Skin epidermis (tissue), 12 donors: ENCODE measurements around the gene MRE11.
"Not testable (repeated sequence)": the region's sequence is repeated elsewhere in the genome, so short reads cannot be mapped to it uniquely, and the experiment has no call there.

Experiments
- H3K27ac ChIP-seq, 21 experiments: fragments of 200-600 bp; sonication (generic) in 11 of 21; one replicate each; pipeline ENCODE4 v1.5.0; 2020; ENCODE audit warnings: mild to moderate bottlenecking in 3 of 21, inconsistent platforms in 2 of 21, moderate library complexity in 2 of 21
- H3K4me3 ChIP-seq, 7 experiments: fragments of 200-600 bp; sonication (generic) in 2 of 7; one replicate each; pipeline ENCODE4 v1.5.0; 2020; ENCODE audit warnings: inconsistent platforms in 2 of 7, mild to moderate bottlenecking in 2 of 7, moderate library complexity in 1 of 7

MRE11 gene

DNA sequence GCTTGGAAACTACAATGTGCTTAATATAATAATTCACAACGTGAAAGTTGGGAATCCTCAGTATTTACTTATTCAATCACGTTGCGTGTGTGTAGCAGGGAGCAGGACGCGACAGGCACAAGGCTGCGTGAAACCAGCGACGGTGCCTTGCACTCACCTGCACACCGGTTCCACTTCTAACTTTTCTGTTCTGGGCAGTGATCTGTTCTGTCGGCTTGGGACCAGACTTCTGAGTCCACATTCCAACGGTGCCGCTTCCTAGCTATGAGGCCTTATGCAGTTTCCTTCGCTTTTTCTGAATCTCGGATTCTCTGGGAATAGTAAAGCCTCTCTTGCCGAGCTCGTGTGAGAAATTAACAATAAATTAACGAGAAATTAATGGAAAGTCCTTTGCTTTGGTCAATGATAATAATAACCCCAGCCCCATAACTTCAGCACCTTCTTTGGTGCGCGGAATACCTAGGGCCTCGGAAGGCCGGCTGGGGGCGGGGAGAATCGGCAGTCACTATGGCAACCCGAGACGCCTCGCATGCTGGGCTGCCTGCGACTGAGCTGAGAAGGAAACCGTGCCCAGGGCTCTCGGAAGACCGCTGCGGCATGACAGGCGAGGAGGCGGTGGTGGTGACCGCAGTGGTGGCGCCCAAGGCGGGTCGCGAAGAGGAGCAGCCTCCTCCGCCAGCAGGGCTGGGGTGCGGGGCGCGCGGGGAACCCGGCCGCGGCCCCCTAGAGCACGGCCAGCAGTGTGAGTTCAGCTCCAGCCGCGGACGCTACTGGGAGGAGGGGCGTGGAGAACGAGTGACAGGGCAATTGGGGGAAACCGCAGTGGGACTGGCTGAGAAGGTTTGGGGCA lies 18.5 kb upstream of the MRE11 start, which contains the start of gene C11orf97:
Gene C11orf97 (plus strand): TSS at position 530 of the 850 bp plus-strand sequence. CDS start 68 bp downstream, at position 598.
- Histone ChIP-seq H3K4me3 (peak within 1 kb of the TSS; percentile 23 to 51 (median 30)), H3K27ac (peak within 1 kb of the TSS in 2 of 21 experiments; percentile 21 to 69)

DNA sequence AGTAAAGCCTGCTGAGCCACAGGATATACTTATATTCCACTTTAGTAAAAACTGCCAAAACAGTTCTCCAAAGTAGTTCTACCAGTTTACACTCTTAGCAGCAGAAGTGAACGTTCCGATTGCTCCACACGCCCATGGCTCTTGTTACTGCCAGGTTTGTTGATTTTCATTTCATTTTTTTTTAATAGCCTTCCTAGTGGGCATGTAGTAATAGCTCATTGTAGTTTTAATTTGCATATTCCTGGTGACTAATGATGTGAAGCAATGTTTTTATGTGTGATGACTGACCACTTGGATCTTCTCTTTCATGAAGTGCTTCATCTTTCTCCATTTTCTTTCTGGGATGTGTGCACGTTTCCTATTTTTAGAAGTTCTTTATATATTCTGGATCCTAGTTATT lies 13.8 kb upstream of the MRE11 start:
- H3K27ac ChIP-seq: no peak overlapping the region
- no peak overlapping the region for H3K4me3 ChIP-seq

DNA sequence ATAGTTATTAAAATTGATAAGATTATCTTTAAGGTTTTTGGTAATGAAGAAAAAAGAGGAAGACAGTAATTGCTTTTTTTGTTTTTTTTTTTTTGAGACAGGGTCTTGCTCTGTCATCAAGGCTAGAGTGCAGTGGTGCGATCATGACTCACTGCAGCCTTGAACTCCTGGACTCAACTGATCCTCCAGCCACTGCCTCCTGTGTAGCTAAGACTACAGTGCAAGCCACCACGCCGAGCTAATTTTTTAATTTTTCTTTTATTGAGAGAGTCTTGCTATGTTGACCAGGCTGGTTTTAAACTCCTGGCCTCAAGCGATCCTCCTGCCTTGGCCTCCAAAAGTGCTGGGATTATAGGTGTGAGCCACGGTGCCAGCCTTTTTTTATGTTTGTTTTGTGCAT lies 12.9 kb upstream of the MRE11 start:
- H3K4me3 ChIP-seq: not testable (repeated sequence)

DNA sequence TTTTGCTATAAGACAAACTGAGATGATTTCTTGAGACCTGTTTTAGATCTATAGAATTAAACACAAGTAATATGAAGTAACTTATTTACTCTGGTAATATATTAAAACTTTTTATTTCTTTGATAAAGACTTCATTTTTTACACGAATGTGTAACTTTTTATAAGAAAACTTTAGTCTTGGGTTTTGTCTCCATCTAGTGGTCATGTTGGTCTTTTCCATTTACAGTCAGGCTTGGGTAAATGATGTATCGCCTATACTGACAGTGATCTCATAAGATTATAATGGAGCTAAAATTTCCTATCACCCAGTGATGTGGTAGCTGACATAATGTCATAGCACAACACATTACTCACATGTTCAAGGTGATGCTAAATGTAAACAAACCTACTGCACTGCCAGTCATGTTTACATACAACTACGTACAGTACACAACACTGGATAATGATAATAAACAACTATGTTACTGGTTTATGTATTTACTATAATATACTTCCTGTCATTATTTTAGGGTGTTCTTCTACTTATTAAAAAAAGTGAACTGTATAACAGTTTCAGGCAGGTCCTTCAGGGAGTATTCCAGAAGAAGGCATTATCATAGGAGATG lies 11.1 kb upstream of the MRE11 start:
- no peak overlapping the region for H3K4me3 ChIP-seq
- no peak overlapping the region for H3K27ac ChIP-seq

More for the DNA sequence above, 12.9 kb upstream of the MRE11 start:
- H3K27ac ChIP-seq: not testable (repeated sequence)

DNA sequence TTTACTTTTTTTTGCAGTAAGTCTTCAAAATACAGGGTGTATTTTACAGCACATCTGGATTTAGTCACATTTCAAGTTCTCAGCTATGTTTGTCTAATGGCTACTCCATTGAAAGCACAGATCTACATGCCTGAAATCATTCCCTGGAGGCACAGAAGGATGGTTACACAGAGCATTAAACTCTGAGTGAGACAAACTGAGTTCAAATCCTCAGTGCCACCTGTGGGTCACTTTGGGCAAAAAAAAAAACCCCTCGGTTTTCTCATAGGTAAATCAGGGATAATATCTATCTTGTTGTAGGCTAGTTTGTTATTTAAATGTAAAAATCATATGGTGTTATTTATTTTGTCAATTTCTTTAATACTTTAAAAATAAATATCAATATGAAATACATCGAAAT lies 7.9 kb upstream of the MRE11 start:
- Histone ChIP-seq H3K27ac (no peak overlapping the region), H3K4me3 (no peak overlapping the region)

DNA sequence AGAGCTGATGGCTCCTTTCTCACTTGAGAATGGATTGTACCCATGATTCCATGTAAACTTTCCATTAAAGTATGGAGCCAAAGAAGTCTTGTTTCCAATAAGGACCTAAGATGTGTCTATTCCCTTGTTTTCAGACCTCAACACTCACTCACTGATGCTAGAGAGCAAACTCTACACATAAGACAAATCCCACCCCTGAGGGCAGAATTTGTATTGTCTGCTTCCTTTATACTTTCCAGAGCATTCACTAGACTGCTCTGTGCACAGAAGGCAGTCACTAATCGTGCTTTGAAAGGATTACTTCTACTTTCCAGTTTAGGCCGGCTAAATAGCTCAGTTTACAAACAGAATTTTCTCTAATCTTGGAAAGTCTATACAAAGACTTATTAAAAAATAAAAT lies 6.5 kb upstream of the MRE11 start:
- Histone ChIP-seq H3K4me3 (no peak overlapping the region), H3K27ac (no peak overlapping the region)

DNA sequence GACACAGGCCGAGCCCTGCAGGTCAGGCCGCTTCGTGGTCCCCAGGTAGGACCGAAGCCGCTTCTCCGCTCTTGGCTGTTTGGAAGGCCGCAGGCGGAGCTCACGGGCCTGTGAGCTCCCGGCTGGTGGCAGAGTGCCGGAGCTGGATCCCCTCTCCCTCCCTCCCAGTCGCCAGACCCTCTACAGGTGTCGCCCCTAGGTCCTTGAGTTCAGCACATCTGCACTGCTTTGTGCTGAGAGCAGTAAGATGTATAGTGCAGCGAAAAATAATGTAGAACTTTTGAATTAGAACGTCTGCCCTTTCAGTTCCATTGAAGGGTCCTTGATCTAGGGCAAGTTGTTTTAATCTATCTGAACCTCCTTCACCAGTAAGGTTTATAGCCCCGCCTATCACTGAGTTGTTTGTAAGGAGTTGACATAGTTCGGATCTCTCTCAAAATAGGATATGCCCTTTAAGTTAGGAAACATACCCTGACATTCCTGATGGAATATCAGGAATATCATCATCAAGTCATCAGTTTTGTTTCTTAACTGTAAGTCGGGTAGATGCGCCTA lies 559 bp upstream of the MRE11 start:
- H3K27ac ChIP-seq: peak overlapping the region; percentile 56 to 92 (median 85)
- H3K4me3 ChIP-seq: peak overlapping the region; percentile 53 to 98 (median 86)

DNA sequence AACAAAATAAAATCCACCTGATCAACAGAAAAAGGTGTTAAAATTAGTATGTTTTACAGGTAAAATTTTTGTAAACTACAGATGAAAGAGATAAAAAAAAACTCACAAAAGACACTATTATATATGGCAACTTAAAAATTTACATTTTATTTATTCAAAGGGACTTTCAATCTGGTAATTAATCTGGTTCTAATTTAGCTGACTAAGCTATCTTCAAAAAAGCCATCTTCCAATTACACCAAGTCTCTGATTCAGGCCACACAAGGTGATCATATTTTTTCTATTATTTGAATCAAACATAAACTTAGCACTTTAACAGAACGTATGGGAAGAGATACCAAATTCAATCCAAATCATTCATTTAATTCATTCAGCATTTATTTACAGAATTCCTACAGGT lies 7.6 kb downstream of the MRE11 start:
- Histone ChIP-seq H3K4me3 (no peak overlapping the region), H3K27ac (no peak overlapping the region)

DNA sequence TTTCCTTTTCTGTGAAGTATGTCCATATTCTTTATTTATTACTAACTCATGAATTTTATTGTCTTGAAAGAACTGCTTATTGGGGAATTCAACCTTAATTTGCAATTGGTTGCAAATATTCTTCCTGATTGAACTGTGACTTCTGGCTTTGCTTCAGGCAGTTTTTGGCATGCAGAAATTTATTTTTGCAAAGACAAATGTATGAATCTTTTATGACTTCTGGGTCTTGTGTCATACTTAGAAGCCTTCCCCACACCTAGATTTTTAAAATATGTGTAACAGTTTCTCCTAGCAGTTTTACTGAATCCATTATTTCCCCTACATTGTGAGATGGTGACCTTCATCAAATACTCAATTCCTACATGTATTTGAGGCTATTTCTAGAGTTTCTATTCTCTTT lies 12.3 kb downstream of the MRE11 start:
- no peak overlapping the region for H3K27ac ChIP-seq

DNA sequence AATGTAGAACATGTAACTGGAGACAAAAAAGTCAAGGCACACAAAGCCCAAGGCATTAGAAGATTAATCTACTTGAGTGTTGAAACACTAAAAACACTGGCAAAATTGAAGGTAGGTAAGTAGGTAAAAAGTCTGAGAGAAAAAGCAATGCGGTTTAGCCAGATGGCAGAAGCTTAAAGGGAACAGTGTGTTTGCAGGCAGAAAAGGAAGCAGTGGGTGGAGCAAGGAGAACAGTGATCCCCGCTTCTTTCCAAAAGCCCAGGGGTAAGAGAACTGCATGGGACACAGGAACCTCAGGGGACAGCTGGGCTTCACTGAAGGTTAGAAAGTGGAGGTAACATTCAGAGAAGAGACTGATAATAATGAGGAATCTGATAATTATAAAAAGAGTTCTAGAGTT lies 16.0 kb downstream of the MRE11 start:
- Histone ChIP-seq H3K4me3 (no peak overlapping the region), H3K27ac (no peak overlapping the region)

More for the DNA sequence above, 12.3 kb downstream of the MRE11 start:
- no peak overlapping the region for H3K4me3 ChIP-seq

DNA sequence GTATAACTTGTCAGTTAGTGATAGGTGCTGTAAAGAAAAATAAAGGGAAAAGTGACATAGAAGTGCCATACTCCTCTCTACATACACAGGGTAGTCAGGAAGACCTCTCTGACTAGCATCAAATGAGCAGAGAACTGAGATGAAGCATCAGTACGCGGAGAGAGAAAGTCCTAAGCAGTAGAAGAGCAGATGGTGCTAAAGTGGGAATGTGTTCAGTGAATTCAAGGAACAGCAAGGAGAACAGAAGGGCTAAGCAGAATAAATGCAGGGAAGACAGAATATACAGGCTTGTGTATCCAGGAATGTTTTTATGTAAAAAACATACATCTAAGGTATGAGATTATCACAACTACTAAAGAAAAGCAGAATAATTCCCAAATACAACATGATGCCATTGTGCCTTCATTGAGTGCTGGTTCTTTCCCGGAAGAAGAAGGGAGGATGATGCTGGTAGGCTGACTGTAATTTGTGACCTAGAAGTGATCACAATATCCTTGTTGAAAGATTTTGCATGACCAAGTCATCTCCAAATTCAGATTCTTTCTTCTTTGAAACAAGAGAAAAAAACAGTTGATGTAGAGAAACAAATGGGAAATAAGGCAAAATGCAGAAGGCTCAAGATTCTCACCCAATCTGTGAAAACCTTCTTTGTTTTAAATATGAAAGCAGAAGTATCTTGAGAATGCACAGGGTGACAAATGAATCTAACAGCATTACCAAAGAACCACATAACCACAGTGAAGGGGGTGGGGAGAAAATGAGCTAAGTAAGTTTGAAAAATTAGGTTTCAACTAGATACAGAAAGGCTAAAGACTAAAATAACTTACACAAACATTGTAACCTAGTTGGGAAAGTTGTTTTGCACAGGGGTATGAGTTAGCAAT lies 20.5 kb downstream of the MRE11 start:
- Histone ChIP-seq H3K4me3 (no peak overlapping the region), H3K27ac (peak overlapping the region in 3 of 21 experiments; percentile 0 to 55 (median 47))

DNA sequence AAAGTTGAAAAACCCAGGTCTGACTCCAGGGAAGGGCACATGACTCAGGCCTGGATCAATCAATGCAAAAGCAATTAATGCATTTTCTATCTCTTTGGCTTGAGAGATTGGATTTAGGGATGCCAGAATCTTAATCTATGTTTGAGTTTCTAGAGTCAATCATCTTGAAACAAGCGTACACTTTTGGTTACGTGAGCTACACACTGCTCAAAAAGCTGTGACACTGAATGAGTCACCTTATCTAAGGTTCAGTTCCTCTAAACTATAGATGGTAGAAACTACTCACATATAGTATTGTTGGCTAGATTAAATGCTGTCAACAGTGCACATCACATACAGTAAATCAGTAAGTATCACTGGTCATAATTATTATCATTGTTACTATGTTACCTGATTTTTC lies 24.2 kb downstream of the MRE11 start:
- Histone ChIP-seq H3K27ac (no peak overlapping the region), H3K4me3 (no peak overlapping the region)

DNA sequence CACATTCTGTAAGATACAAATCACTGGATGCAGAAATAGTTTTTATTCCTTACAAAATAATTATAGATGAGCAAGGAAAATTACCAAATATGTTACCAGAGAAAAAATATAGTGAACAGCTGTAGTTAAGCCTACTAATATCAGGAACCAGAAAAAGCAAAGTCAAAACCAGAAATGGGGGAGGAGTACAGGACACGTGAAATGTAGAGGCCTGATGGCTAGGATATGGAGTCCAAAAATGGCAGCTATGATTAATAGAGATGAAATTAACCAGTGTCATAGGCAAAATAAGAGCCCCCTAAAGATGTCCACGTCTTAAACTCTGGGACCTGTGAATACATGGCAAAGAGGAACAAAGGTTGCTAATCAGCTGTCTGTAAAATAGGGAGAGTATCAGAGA lies 34.1 kb downstream of the MRE11 start:
- Histone ChIP-seq H3K4me3 (no peak overlapping the region), H3K27ac (no peak overlapping the region)

DNA sequence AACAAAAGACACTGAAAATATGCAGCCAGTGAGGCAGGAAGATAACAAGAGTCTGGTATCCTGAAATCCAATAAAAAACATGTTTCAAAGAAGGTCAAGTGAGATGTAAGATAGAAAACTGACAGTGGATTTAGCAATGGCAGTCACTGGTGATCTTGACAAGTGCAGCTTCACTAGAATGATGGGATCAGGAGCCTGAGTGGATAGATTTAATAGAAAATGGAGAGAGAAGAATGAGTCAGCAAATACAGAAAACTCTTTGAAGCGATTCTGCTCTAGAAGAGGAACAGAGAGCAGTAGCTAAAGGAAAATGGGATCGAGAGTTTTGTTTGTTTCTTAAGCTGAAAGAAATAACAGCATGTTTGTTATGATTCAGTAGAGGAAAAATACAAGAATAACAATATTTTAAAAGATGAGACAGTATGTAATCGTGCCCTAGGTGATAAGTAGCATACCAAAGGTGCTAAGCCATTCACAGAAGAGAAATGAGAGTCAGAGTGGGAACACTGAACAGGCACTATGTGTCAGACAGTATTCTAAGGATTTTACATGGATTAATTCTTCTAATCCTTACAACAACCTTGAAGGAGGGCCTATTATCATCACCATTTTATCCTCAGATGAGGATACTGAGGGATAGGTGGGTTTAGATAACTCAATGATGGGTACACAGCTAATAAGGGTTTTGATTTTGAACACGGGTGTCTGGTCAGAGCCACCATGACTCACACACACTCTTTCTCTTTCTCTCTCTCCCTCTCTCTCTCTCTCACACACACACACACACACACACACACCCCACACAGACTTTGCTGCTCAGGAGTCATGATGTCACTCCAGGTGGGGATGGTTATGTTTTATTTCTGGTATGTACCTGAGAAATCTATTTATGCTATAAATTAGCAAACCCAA lies 36.3 kb downstream of the MRE11 start:
- Histone ChIP-seq H3K27ac (no peak overlapping the region), H3K4me3 (no peak overlapping the region)

DNA sequence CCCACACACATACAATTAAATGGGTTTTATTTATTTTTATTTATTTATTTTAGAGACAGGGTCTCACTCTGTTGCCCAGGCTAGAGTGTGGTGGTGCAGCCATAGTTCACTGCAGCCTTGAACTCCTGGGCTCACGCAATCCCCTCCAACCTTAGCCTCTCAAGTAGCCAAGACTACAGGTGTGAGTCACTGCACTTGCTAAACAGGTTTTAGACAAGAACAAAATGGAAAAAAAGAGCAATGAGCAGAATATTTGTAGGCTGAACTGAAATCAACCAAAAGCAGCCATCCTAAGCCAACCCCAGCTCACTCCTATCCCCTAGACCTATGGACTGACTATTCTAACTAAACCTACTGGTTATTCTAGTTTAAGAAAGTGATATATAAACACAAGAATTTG lies 37.8 kb downstream of the MRE11 start:
- H3K27ac ChIP-seq: no peak overlapping the region
- H3K4me3 ChIP-seq: no peak overlapping the region

DNA sequence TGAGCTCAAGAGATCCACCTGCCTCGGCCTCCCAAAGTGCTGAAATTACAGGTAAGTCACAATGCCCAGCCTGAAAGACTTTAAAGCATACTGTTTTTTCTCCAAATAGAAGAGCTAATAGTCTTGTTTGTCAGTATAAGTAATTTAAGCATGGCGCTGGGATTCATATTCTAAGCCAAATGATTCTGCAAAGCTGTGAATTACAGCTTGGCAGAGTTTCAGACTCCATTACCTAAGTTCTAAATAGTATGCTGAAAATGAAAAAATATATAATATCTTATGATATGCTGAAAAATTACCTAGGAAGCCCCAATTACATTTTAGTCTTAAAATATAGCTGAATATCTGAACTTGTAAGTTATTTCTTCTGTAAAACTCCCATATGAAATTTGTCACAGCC lies 39.3 kb downstream of the MRE11 start:
- H3K4me3 ChIP-seq: no peak overlapping the region
- H3K27ac ChIP-seq: no peak overlapping the region

DNA sequence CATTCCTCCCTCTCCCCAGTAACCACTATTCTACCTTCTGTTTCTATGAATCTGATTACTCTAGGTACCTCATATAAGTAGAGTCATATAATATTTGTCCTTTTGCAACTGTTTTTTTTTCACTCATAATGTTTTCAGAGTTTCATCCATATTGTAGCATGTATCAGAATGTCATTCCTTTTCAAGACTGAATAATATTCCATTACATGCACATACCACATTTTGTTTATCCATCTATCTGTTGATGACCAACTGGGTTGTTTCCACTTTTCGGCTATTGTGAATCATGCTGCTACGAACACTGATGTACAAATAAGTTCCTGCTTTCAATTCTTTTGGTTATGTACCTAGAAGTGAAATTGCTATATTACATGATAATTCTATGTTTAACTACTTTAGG lies 40.7 kb downstream of the MRE11 start:
- no peak overlapping the region for H3K27ac ChIP-seq
- H3K4me3 ChIP-seq: no peak overlapping the region

DNA sequence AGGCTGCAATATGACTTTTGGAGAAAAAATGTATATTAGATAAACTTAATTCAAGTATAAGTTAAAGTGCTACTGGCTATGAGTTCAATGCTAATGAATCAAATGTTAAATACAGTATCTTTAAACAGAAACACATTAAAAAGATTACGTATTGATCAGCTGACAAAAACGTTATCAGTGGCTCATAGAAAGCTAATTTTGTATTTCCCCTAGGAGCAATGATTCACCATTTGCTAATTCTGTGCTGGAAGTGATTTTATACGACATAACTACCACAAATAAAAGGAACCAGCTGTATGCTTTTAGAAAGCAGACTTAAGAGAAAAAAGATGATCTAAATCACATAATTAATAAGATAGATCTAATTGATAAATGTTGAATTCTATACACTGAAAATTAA lies 43.6 kb downstream of the MRE11 start:
- no peak overlapping the region for H3K27ac ChIP-seq
- H3K4me3 ChIP-seq: no peak overlapping the region

DNA sequence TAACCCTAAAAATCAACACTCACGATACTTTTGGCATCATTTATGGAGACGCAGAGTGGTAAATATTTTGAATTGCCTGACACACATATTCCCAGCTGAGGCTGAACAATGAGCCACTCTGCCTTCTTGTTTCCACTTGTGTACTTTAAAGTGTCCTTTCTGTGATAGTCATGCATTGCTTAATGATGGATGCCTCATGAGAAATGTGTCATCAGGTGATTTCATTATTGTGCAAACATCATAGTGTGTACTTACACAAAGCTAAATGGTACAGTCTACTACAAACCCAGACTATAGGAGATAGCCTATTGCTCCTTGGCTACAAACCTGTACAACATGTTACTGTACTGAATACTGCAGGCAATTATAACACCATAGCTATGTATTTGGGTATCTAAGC lies 44.2 kb downstream of the MRE11 start:
- H3K4me3 ChIP-seq: no peak overlapping the region

More for the DNA sequence above, 44.2 kb downstream of the MRE11 start:
- H3K27ac ChIP-seq: no peak overlapping the region
